ENCODE data around the gene RHBDL1.

RHBDL1 gene

GRCh38 chr16:714558-715476 is 39.3 kb downstream of the RHBDL1 start, which contains the start of gene METRN:
TSS of gene METRN (plus strand) at chr16:715118. CDS start at chr16:715290, 172 bp downstream.
- no peak for DNase-seq (ENCODE audit: low read depth)
- no peak for TF ChIP-seq CTCF (IDR thresholded peaks at IDR 0.05; ENCODE audit: low read depth, low read length, missing control alignments)
- peak within 1 kb of the TSS; percentile 56 for H3K4me3 ChIP-seq (ENCODE audit: low read depth, low read length)

DNA sequence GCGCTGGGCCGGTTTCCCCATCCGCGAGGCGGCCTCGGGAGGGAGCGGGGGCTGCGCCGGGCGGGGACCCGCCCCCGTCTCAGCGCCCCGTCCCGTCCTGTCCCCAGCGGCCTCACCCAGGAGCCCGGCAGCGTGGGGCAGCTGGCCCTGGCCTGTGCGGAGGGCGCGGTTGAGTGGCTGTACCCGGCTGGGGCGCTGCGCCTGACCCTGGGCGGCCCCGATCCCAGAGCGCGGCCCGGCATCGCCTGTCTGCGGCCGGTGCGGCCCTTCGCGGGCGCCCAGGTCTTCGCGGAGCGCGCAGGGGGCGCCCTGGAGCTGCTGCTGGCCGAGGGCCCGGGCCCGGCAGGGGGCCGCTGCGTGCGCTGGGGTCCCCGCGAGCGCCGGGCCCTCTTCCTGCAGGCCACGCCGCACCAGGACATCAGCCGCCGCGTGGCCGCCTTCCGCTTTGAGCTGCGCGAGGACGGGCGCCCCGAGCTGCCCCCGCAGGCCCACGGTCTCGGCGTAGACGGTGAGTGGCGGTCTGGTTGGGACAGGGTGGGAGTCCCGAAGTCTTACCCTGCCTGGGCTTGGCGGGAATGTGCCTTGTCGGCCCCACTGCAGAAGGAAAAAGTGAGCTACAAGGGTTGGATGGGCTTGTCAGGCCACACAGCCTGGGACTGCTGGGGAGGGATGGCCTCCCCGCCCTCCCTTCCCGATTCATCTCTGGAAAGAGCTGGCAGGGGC is 40.2 kb downstream of the RHBDL1 start:
- no peak for TF ChIP-seq CTCF (IDR thresholded peaks at IDR 0.05; ENCODE audit: low read depth, low read length, missing control alignments)
- H3K4me3 ChIP-seq (ENCODE audit: low read depth, low read length): peak overlapping the region; percentile 56
- no peak for DNase-seq (ENCODE audit: low read depth)

DNA sequence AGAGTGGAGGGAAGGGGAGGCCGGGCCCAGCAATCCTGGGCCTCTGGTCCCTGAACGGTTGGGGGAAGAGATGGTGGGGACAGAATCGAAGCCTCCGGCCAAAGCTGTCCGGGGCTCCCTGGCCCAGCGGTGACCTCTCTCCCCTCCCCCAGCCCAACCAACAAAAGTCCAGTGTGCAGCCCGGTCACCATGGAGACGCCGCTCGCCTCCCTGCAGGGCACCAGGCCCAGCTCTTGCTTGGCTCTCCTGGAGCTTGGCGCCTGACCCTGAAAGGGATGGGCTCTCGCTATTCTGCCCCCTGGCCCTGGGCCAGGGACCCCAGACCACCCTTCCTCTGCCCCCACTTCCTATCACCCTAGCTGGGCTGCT is 40.7 kb downstream of the RHBDL1 start:
- no peak overlapping the region for H3K4me3 ChIP-seq (ENCODE audit: low read depth, low read length)
- DNase-seq (ENCODE audit: low read depth): no peak
- TF ChIP-seq CTCF (IDR thresholded peaks at IDR 0.05; ENCODE audit: low read depth, low read length, missing control alignments): no peak

GRCh38 chr16:716768-717325 is 41.4 kb downstream of the RHBDL1 start:
- TF ChIP-seq CTCF (IDR thresholded peaks at IDR 0.05; ENCODE audit: low read depth, low read length, missing control alignments): no peak
- no peak overlapping the region for H3K4me3 ChIP-seq (ENCODE audit: low read depth, low read length)
- no peak for DNase-seq (ENCODE audit: low read depth)

- H3K4me3 ChIP-seq (ENCODE audit: low read depth, low read length): no peak overlapping the region
- no peak for TF ChIP-seq CTCF (IDR thresholded peaks at IDR 0.05; ENCODE audit: low read depth, low read length, missing control alignments)
- no peak for DNase-seq (ENCODE audit: low read depth)
Observed at GRCh38 chr16:717450-718245, 42.2 kb downstream of the RHBDL1 start.

DNA sequence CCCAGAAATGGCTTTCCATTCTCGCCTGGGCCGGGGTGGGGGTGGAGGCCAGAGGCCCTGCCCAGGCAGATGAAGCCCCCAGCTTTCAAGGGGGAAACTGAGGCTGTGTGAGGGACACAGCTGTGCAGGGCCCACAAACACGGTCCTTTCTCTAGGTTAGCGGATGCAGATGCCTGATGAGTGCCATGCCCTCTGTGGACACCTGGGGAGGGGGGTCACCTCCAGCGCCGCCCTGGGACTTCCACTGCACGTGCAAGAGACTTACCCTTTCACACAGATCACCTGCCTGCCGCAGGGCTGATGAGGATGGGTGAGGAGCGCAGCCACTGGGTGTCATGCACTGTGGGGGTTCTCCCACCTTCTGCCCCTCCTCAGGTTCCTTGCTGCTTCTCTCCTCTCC is 42.9 kb downstream of the RHBDL1 start:
- TF ChIP-seq CTCF (IDR thresholded peaks at IDR 0.05; ENCODE audit: low read depth, low read length, missing control alignments): no peak
- H3K4me3 ChIP-seq (ENCODE audit: low read depth, low read length): no peak overlapping the region
- no peak for DNase-seq (ENCODE audit: low read depth)

Data from GM12864 (cell line).